ENCODE results near the gene CEP95.
"Not testable (repeated sequence)": the region's sequence is repeated elsewhere in the genome, so short reads cannot be mapped to it uniquely, and the experiment has no call there.

CEP95 gene

DNA sequence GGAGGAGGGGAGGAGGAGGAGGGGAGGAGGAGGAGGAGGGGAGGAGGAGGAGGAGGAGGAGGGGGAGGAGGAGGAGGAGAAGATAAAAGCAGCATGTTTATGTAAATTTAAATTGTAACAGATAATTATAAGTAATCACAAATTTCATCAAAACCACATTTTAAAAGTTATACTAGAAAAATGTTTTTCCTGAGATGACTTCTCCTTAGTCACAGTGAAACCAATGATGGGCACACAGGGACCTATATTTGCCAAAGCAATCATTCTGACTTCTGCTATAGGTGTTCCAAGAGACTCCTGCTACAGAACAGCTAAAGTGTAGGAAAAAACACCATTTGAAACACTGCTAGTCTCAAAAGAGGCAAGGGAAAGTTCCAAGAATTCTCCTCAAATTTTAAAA, 66.4 kb downstream of the CEP95 start:
- no peak for DNase-seq (ENCODE audit: low read depth, low spot score)

DNA sequence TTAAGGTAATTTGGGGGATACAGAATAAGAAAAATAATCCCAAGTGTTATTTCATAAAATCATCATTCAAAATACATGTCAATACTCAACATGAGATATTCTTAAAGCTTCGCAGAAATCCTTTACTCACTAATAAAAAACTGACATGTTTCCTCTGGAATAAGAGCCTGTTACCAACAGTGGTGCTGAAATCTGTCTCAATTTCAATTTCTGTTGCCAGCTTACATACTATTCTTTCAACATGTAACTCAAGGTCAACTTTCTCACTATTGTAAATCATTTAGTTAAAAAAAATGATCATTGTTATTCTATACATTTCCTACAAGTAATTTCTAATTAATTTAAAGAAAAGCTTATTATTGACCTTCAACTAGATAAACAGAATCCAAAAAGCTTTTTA, 67.9 kb downstream of the CEP95 start:
- no peak for DNase-seq (ENCODE audit: low read depth, low spot score)

DNA sequence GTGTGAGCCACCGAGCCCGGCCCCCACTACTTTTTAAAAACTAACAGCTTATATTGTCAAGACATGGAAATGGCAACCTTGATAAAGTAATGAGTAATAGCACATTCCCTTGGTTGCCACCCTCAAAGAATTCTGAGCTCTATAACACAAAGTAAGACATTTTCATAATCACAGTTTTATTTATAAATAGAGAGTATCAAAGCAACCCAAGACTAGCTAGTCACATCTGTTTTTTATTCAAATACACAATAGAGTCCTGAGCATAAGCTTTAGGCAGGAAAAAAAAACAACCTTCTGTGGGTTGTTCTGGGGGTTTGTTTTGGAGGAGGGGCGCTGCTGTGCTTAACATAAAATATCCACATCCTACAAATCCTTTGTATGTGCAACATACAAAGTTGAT, 68.7 kb downstream of the CEP95 start:
- DNase-seq (ENCODE audit: low read depth, low spot score) = no peak

GRCh38 chr17:64577025-64577424, 70.2 kb downstream of the CEP95 start:
- not testable (repeated sequence) for DNase-seq (ENCODE audit: low read depth, low spot score)

DNA sequence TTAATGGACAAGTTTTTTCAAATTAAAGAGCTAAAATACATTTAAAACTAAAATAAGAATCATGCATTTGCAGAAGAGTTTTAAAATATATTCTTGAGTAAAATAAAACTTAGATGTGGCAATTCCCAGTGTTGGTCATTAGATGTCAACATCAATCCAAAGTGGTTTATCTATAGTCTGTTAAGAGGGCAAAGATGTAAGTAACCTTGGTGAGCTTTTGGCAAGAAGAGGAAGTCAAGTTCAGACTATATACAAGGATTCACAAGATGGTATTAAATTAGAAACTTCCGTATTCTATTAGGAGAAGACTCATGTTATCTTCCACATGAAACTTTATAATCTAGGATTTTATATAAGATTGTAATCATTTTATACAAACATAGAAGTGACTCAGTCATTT, 73.1 kb downstream of the CEP95 start:
- DNase-seq (ENCODE audit: low read depth, low spot score) = no peak

GRCh38 chr17:64580384-64581315, 73.9 kb downstream of the CEP95 start:
- no peak for DNase-seq (ENCODE audit: low read depth, low spot score)

DNA sequence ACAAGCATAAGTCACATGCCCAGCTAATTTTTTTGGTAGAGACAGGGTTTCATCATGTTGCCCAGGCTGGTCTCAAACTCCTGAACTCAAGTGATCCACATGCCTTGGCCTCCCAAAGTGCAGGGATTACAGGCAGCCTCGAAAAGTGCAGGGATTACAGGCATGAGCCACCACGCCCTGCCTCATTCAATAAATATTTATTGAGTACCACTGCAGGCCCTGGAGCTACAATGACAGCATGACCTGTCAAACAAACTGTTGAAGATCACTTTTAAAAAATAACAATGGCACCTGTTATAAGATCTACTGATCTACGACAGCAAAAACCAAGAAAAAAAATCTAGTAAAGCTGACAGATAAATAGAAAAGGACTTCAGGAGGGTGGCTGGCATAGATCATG, 76.3 kb downstream of the CEP95 start:
- DNase-seq (ENCODE audit: low read depth, low spot score) = no peak

DNA sequence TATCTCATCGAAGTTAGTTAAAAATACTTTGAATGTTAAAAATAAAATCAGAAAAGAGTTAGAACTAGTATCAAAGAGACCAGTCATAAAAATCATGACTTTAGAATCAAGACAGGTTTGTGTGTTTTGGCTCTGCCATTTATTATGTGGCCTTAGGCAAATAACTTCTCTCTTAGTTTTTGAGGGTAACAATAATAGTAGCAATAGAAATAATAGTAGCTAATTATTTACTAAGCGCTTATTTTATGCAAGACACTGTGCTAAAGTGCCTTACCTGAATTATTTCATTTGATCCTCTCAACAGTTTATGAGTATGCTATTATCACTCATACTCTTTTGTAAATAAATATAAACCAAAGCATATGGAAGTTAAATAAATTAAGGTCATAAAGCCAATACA, 78.4 kb downstream of the CEP95 start:
- no peak for DNase-seq (ENCODE audit: low read depth, low spot score)

Data from astrocyte of the hippocampus (primary cell).